ENCODE data around the gene ZDBF2.

Gene ZDBF2

GRCh38 chr2:206361407-206362045 lies 87.1 kb downstream of the ZDBF2 start:
- Histone ChIP-seq H3K27me3 (no peaks in the 10 kb centered on the region), H3K4me1 (ENCODE audit: control insufficient read depth in 1 of 2, insufficient read depth in 1 of 2, low read depth in 1 of 2, low read length in 1 of 2) (no peaks in the 10 kb centered on the region)

More at GRCh38 chr2:206361407-206362045, 87.1 kb downstream of the ZDBF2 start:
- no peaks in the 10 kb centered on the region for H3K9me3 ChIP-seq
- no peak overlapping the region for H3K27ac ChIP-seq
- TF ChIP-seq CTCF (IDR thresholded peaks at IDR 0.05) = no peak
- no peaks in the 10 kb centered on the region for H3K36me3 ChIP-seq
- no peak overlapping the region for H3K4me3 ChIP-seq (ENCODE audit: low read depth in 1 of 2, low read length in 1 of 2)
